Measurements from ENCODE around the gene CAPN2.

CAPN2 gene

DNA sequence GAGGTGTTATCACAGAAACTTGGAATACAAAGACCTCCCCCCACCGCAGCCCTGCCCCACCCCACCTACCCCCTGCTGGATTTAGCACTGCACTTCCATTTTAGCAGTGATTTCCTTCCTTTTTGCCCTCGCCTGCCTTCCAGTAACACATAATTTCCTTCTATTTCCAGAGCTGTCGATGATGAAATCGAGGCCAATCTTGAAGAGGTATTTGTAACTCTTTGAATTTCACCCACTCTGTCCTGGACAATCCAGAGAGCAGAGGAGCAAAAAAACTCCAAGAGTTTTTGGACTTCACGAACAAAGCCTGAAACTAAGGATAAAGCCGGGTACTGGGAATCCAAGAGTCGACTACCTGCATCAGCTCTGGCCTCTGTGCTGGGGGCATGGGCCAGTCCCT lies 49.1 kb downstream of the CAPN2 start:
- DNase-seq (ENCODE audit: low spot score), result no peak

DNA sequence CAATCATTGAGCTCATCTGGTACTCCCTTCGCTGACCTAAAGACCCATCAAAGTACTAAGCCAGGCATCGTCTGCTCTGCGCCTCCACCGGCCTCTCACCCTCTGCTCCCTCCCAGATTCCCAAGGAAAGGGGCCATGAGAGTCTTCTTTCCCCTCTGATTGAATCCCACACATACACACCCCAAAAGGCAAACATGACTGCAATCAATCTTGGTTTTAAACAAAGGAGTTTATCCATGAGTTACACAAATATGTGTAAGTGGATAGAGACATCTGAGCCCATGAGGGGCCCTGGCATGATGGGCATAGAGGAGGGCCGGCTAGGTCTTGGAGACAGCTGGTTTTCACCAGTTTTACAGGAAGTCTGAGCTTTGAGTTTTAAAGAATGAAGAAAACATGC lies 50.9 kb downstream of the CAPN2 start:
- DNase-seq (ENCODE audit: low spot score), result no peak

DNA sequence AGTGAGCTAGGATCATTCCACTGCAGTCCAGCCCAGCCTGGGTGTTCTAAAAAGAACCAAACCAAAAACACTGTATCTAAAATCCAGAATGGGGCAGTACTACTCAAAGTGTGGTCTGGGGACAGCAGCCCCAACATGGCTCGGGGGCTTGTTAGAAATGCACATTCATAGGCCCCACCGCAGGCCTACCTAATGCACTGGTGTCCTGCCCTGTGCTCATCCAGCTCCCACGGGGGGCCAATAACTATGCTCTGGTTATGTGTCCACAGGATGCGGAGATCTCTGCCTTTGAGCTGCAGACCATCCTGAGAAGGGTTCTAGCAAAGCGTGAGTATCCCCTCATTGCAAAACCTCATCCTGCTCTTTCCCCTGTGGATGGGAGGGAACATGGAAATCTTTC lies 51.5 kb downstream of the CAPN2 start:
- no peak for DNase-seq (ENCODE audit: low spot score)

DNA sequence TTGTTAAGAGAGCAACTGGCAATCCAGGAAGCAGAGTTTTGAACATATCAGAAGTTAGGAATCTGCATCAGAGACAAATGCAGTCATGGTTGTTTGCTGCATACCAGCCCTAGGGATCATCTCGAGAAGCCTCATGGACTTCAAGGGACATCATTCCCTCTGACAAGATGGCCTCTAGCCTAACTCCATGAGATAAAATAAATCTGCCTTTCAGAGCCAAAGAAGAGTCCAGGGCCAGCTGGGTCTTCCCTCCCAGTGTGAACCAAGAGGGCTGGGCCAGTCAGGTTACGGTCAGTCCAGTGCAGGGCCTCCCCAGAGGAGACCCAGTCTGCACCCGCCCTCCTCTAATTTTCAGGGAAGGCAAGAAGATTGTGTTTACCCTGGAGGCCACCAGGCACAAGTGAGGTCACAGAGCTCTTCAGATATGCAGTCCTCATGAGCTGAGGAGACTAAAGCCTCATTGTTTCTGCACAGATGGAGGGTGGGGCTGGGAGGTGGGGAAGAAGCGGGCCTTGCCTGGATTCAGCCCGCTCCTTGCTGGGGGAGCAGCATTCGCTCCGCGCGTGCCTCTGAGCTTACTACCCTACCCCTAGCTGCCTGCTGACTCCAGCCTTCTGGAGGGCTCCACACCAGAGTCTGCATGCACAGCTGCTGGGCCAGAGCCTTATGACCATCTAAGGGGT lies 52.8 kb downstream of the CAPN2 start:
- peak; percentile 96 for DNase-seq (ENCODE audit: low spot score)

DNA sequence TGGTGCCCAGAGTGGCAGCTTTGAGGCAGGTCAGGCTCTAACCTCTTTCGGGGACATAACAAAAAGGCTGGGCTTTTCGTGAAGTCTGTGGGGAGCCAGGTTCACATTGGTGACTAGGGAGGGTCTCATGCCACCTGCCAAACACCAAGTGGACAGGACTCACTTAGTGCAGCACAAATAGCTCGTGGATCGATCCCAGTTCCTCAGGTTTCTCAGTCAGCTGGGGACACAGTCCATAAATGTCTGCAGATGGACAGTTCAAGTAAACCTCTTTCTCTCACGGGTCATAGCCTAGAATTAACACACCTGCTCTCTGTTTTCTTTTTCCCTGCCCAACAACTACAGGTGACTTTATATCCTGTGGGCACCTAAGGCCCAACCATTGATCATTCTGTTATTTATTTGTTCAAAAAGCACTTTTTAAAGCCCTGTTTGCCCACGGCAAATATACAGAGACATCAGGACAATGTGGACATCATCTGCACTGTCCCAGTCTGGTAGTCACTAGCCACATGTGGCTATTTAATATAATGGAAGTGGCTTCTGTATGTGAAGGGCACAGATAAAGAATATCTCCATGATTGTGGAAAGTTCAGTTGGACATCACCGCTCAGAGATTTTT lies 53.5 kb downstream of the CAPN2 start:
- DNase-seq (ENCODE audit: low spot score), result no peak

DNA sequence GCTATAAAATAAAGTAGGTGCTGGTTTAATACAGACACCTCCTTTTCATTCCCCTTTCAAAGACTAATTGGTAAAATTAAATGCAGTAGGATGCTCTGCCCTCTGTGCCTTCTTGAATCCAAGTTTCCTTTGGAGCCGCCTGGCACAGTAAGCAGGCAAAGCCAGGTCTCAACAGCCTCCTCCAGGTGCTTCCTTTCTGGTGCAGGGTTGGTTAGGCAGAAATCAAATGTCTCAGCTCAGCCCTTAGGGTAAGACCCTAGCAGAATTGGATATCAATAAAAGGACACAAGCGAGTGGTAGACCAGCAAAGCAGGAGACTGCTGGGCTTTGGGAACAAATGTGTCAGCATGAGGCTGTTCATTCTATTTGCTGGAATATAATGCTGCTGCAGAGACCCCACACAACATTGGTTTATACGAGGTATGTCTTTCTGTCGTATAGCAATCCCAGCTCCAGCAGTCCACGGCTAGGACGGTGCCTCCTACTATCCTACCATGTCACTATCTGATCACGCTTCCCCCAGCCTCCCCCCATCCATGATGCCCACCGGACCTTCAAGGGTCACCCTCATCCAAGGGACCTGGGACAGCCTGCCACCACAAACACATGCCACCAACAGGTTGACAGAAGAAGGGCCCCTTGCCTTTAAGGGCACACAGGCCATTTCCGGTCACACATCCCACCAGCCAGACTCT lies 58.4 kb downstream of the CAPN2 start:
- no peak for DNase-seq (ENCODE audit: low spot score)

DNA sequence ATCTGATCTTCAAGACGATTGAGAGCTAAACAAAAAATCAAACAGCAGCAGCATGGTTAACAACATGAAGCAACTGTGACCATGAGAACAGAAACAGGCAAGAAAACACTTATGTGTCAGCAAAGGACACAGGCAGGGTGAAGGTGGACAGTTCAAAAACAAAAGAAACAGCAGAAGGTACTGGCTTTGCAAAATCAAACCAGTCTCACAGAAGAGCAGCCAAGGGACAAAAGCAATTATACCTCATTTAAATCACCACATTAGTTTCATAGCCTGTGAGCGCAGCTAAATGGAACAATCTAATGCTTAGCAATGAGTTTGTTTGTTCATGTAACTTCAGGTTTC lies 59.1 kb downstream of the CAPN2 start:
- DNase-seq (ENCODE audit: low spot score), result no peak

DNA sequence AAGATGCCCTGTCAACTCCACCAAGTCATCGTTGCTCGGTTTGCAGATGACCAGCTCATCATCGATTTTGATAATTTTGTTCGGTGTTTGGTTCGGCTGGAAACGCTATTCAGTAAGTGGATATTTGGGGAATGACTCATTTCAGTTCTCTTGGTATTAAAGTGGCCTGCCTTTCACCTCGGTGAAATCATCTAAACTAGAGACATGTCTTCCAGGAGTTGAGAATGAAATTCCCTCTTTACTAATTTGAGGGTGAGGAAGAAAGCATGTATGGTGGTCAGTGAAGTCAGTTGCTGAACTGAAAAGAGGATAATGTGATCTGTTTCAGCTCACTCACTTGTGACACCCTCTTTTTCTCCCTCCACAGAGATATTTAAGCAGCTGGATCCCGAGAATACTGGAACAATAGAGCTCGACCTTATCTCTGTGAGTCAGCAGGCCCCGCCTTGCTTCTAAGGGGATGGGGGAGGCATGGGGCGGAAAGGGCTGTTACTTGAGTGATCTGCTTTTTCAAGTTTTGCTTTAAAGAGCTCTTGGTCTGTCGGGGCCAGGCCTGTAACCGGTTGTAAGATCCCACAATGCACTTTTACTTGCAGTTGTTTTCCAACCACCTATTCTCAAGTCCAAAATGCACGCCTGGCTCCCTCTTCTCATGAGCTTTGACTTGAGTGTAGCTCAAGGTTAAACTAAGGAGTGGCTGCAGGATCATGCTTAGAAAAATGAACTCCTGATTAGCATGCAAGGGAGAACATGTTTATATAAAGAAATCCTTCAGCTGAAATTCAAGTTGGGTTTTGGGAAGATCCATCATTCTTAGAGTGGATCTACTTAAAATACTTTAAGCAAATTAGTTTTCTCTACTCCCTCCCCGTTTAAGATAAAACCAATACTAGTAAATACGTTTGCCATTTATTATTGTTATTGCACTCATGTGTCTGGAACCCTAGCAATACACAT lies 59.8 kb downstream of the CAPN2 start:
- peak; percentile 73 for DNase-seq (ENCODE audit: low spot score)

DNA sequence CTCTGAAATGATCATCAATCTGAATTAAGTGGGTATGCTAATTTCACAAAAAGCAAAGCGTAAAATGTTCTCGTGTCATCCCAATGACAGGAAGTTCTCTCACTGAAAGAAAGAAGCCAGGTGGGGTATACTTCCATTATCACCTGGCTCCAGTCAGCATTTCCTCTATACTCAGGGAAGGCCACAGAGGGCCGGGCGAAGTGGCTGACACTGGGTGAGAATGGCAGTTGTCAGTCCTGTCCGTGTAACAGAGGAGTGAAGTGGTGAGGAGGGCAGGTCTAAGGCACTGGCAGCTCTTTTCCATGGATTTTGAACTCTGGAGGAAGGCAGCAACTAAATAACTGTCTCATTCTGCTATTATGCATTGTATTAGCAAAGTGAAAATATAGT lies 60.4 kb downstream of the CAPN2 start:
- DNase-seq (ENCODE audit: low spot score), result no peak

DNA sequence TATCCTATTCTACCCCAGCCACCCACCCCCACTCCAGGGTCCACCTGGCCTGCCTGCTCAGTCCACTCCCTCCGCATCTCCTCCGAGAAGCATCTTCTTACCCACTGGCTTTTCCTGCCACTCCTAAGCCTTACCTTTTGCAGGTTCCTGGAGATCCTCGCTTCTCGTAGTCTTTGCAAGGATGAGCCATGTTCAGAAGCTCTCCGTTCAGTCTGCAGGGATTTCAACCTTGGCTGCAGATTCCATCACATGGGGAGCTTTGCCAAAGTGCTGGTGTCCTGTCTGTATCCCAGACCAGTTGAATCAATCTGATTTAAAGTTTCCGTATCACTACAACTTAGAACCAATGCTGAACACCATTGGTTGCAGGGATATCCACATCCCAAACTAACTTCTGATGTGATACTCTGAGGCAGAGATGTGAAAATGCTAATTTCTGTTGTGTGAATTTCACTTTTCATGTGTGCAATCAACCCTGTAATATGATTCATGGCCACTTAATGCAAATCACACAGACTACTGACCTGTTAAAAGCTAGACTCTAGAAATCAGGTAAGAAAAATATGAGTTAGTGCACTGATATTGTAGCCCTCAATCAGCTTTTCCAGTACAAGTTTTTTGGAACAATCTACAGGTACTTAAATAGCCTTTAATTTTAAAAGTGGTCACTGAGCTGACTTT lies 61.9 kb downstream of the CAPN2 start:
- no peak for DNase-seq (ENCODE audit: low spot score)

DNA sequence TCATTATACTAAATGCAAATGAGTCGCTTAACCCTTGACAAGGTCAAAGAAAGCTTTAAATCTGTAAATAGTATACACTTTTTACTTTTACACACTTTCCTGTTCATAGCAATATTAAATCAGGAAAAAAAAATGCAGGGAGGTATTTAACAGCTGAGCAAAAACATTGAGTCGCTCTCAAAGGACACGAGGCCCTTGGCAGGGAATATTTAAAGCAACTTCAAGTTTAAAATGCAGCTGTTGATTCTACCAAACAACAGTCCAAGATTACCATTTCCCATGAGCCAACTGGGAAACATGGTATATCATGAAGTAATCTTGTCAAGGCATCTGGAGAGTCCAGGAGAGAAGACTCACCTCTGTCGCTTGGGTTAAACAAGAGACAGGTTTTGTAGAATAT lies 62.7 kb downstream of the CAPN2 start:
- DNase-seq (ENCODE audit: low spot score), result no peak

DNA sequence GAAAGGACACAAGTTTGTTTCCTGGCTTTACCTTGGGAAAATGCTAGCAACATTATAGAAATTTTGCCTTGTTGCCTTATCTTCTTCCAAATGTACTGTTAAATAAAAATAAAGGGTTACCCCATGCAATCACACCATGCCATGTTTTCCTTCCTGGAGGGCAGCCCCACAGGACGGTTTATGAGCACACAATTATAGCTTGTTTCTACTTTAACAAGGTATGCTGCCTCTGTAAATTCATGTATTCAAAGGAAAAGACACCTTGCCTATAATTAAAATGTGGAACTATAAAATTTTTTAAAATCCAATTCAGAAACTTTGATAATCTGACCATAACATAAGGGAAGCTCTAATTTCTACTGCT lies 63.4 kb downstream of the CAPN2 start:
- DNase-seq (ENCODE audit: low spot score), result no peak

DNA sequence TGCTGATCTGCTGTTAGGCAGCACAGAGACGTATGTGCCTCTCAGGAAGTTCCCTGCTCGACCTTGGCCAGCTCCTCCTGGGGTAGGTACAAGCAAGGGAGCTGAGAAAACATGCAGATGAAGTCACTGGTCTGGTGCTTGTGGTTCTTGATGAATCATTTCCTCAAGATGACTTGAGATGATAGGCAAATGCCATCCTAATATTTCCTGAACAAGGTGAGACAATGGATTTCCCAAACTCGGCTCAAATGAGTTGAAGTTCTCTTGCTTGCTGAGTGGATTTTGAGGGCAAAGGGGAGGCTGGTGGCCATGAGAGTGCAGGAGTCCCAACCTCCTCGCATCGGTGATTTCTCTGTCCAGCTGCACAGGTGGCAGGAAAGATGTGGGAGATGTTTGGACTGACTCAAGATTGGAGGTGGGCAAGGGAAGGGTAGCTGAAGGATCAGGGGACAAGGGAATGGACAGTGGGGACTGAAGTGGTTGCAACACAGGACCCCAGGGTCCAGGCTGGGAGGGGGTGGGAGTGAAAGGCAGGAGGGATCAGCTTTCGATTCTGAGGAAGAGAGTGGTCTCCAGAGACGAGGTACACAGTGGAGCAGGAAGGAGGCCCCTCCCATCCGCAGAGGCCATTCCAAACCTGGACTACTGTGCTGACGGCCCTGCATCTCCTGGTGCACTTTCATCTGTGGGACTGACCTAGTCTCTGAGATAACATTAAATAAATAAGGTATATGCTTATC lies 63.9 kb downstream of the CAPN2 start:
- DNase-seq (ENCODE audit: low spot score), result no peak

DNA sequence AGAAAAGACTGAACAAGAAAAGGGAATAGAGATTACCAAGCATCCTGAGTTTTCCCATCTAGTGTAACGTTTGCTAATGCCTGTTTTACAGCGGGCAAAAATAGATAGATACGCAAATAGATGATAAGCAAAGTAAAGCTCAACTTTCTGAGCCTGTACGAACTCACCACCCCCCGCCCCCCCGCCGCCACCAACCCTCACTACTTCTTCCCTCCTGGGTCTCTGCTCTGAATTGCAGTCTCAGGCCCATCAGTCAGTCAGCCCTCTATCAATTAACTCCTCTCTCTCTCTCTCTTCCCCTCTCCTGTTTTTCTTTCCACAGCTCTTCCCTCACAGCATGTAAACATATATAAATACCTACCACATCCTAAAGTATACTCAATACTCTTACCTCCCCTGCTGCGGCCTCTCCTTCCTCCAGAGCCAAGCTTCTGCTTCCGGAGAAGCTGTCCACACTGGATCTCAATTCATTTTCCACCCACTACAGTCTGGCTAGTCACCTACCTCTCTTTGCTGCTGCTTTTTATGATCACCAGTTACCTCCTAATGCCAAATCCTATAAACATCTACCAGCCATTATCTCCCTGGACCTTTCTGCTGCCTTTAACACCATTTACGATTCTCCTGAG lies 64.6 kb downstream of the CAPN2 start:
- no peak for DNase-seq (ENCODE audit: low spot score)

DNA sequence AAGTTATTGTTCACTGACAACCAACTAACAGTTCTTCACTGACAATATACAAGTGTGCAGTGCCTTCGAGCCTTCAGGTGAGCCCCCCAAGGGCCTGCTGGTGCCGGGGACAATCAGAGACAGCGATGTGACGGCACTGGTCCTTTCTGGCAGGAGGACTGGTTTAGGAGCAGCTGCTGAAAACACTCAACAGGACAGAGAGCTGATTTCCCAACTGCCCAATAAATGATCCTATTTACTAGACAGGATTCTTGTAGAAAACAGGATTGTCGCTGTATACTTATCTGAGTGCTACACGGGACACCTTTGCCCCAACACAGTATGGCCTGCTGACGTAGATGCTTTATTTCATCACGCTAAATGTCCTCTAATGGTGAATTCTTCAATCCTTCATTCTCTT lies 68.0 kb downstream of the CAPN2 start:
- no peak for DNase-seq (ENCODE audit: low spot score)

DNA sequence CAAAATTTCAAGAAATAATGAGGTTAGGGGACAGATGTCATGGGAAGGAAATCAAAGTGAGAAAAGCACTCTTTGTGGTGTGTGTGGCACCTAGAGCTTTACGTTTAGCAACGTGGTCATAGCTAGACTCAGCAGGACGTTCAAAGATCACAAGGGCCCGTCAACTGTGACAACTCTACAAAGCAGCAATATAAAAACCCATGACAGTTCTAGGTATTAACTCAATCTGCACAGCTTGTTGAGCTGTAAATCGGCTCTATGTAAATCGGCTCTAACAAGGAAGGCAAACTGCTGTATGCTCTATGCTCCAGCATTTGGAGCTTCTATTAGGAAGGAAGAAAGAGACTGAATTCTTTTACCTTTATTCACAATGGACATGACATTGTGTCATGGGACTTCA lies 68.6 kb downstream of the CAPN2 start:
- DNase-seq (ENCODE audit: low spot score), result no peak

DNA sequence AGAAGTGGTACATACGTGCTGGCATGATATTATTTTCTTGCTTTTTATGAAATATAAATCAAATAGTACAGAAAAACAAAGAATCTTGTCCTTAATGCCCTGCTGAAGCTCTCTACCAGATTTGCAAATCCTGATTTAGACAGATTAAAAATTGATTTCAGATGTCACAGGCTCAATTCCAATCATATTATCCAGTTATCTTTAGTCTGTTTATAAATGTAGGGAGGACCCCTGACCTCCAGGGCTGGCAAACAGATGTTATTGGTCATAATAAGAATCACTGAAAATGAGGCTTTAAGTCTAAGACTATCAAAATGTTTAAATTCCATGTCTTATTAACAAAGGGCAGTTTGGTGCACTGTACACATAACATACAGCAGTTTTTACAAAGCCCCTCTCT lies 71.3 kb downstream of the CAPN2 start:
- no peak for DNase-seq (ENCODE audit: low spot score)

DNA sequence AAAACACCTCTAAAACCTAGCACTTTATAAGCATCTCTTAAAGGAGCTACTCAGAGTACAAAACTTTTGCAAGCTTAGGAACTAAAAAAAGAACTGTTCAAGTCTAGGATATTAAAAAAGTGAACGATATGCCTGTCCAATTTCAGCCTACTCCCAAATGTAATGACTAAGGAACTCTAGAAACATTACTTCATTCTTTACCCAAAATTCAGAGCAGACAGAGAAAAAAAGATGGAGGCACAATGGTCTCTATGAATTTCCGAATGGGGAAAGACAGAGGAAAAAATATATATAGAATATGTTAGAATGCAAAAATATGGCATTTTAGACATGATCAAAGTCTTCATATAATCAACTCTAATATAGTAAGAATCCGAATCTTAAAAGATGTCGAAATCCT lies 72.2 kb downstream of the CAPN2 start:
- no peak for DNase-seq (ENCODE audit: low spot score)

DNA sequence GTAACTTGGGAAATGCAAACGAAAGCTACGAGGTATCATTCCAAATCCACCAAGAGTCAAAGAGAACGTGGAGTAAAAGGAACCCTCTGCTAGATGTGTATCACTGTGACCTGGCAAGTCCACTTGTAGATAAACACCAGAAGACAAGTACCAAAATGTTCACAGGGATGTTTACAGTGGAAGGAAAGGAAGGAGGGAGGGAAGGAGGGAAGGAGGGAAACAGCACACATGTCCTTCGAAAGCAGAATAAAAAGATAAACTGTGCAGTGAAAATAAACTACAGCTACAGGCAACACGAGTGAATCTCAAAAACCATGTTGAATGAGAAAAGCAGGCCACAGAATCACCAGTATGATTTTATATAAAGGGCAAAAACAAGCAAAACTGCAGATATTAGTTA lies 73.5 kb downstream of the CAPN2 start:
- DNase-seq (ENCODE audit: low spot score), result no peak

DNA sequence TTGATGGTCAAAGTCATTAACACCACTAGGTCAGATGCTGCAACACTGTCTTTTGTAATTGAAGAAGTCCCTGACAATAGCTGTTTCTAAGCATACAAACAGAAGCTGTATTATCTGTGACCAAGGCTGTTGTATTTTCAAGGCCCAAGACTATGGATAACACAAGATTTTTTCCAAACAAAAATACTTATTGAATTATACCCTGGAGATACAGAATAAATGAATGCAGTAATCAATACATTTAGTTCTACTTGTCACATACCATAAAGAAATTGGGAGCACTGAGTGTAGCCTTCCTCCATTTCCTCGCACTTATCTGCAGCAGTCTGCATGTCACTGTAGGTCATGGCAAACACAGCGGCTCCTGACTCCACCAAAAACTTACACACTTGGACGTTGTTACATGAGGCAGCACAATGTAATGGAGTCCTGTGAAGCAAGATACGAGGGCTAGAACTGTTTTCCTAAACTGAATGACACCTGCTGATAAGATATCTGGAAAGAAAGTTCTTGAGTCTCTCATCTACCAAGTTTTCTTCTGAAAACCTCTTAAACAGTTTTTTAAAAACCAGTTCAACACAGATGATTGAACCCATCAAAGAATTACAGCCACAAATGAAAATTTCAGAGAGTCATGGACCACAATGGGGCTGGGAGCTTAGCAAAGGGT lies 76.5 kb downstream of the CAPN2 start:
- DNase-seq (ENCODE audit: low spot score), result no peak
